H9 (cell line): ENCODE measurements around the gene JMJD7. TPM values are rescaled to one million over a fixed set of nuclear protein-coding genes. Genes with fewer than 3 reads are reported as not detected.

Experiments used
- DNase-seq: peaks from one replicate; pipeline ENCODE4 v3.0.0-alpha.2; 2017
- H2AFZ ChIP-seq: one replicate; pipeline ENCODE4 v1.6.1; 2013; ENCODE audit warnings: mild to moderate bottlenecking, low read length, control low read depth, moderate library complexity
- H2AK5ac ChIP-seq: 2 replicates; pipeline ENCODE4 v1.6.1; 2013; ENCODE audit warnings: low read length, control low read depth, mixed read lengths; ENCODE audit not compliant: insufficient read length
- H2BK120ac ChIP-seq: one replicate; pipeline ENCODE4 v1.6.1; 2013; ENCODE audit warnings: low read depth, mild to moderate bottlenecking, low read length, control low read depth, inconsistent platforms; ENCODE audit not compliant: poor library complexity, severe bottlenecking
- H2BK12ac ChIP-seq: 2 replicates; pipeline ENCODE4 v1.6.1; 2013; ENCODE audit warnings: low read length, control low read depth, mixed read lengths, low read depth; ENCODE audit not compliant: insufficient read length
- H2BK15ac ChIP-seq: 2 replicates; pipeline ENCODE4 v1.6.1; 2013; ENCODE audit warnings: low read depth, low read length, control low read depth
- H2BK20ac ChIP-seq: one replicate; pipeline ENCODE4 v1.6.1; 2013; ENCODE audit warnings: low read depth, mild to moderate bottlenecking, low read length, control low read depth, inconsistent platforms; ENCODE audit not compliant: poor library complexity, severe bottlenecking
- H2BK5ac ChIP-seq: 2 replicates; pipeline ENCODE4 v1.6.1; 2013; ENCODE audit warnings: low read length, control low read depth, mixed read lengths; ENCODE audit not compliant: insufficient read length
- H3K14ac ChIP-seq: 2 replicates; pipeline ENCODE4 v1.6.1; 2013; ENCODE audit warnings: low read length, control low read depth; ENCODE audit not compliant: insufficient read depth
- H3K18ac ChIP-seq: 2 replicates; pipeline ENCODE4 v1.6.1; 2013; ENCODE audit warnings: low read depth, mild to moderate bottlenecking, mixed read lengths, low read length, control low read depth; ENCODE audit not compliant: insufficient read length
- H3K23ac ChIP-seq: 2 replicates; pipeline ENCODE4 v1.6.1; 2013; ENCODE audit warnings: low read length, control low read depth, mixed read lengths, low read depth; ENCODE audit not compliant: insufficient read length
- H3K23me2 ChIP-seq: 2 replicates; pipeline ENCODE4 v1.6.1; 2013; ENCODE audit warnings: low read depth, mild to moderate bottlenecking, mixed read lengths, low read length, control low read depth; ENCODE audit not compliant: insufficient read length, poor library complexity, severe bottlenecking
- H3K27ac ChIP-seq: 2 replicates; pipeline ENCODE4 v1.5.1; 2013; ENCODE audit warnings: low read length, control low read depth, mixed read lengths, low read depth; ENCODE audit not compliant: insufficient read length
- H3K27me3 ChIP-seq: 2 replicates; pipeline ENCODE4 v1.6.1; 2013; ENCODE audit warnings: low read length, control low read depth, inconsistent platforms; ENCODE audit not compliant: insufficient read depth
- H3K4ac ChIP-seq: 2 replicates; pipeline ENCODE4 v1.6.1; 2013; ENCODE audit warnings: low read depth, mild to moderate bottlenecking, control low read depth, inconsistent platforms, low read length, moderate library complexity
- H3K4me1 ChIP-seq: 2 replicates; pipeline ENCODE4 v1.6.1; 2013; ENCODE audit warnings: low read length, control low read depth, inconsistent platforms; ENCODE audit not compliant: insufficient read depth
- H3K4me2 ChIP-seq: 2 replicates; pipeline ENCODE4 v1.6.1; 2013; ENCODE audit warnings: low read length, control low read depth, mixed read lengths; ENCODE audit not compliant: insufficient read length, insufficient read depth
- H3K56ac ChIP-seq: 2 replicates; pipeline ENCODE4 v1.6.1; 2013; ENCODE audit warnings: low read depth, mild to moderate bottlenecking, mixed read lengths, low read length, control low read depth; ENCODE audit not compliant: insufficient read length
- H3K79me1 ChIP-seq: 2 replicates; pipeline ENCODE4 v1.6.1; 2013; ENCODE audit warnings: low read depth, mild to moderate bottlenecking, moderate library complexity, low read length, control low read depth, inconsistent platforms; ENCODE audit not compliant: insufficient read depth, poor library complexity, severe bottlenecking
- H3K79me2 ChIP-seq: 2 replicates; pipeline ENCODE4 v1.6.1; 2013; ENCODE audit warnings: low read length, control low read depth, inconsistent platforms; ENCODE audit not compliant: insufficient read depth
- H3K9ac ChIP-seq: 2 replicates; pipeline ENCODE4 v1.6.1; 2013; ENCODE audit warnings: low read length, control low read depth, mixed read lengths; ENCODE audit not compliant: insufficient read length; ENCODE audit errors: extremely low read depth
- H3K9me3 ChIP-seq: one replicate; pipeline ENCODE4 v1.6.1; 2013; ENCODE audit warnings: low read depth, low read length, inconsistent platforms; ENCODE audit not compliant: control insufficient read depth
- H3T11ph ChIP-seq: one replicate; pipeline ENCODE4 v1.6.1; 2013; ENCODE audit warnings: mild to moderate bottlenecking, low read length, control low read depth, inconsistent platforms
- H4K20me1 ChIP-seq: one replicate; pipeline ENCODE4 v1.6.1; 2013; ENCODE audit not compliant: control insufficient read depth, insufficient read length, insufficient read depth
- H4K5ac ChIP-seq: 2 replicates; pipeline ENCODE4 v1.6.1; 2013; ENCODE audit warnings: low read depth, mild to moderate bottlenecking, mixed read lengths, low read length, control low read depth; ENCODE audit not compliant: insufficient read length
- H4K8ac ChIP-seq: replicated peaks from 2 replicates; pipeline ENCODE4 v1.6.1; 2013; ENCODE audit warnings: low read length, control low read depth, mixed read lengths, low read depth; ENCODE audit not compliant: insufficient read length
- H4K91ac ChIP-seq: 2 replicates; pipeline ENCODE4 v1.6.1; 2013; ENCODE audit warnings: low read depth, mild to moderate bottlenecking, moderate library complexity, mixed read lengths, low read length, control low read depth; ENCODE audit not compliant: insufficient read length
- H3K27ac Mint-ChIP-seq, 3 experiments: 2 replicates in 2 of 3; 3 replicates in 1 of 3; pipeline ENCODE4 v1.8.0; 2020 to 2021; ENCODE audit warnings: mixed read lengths in 3 of 3, mild to moderate bottlenecking in 1 of 3, moderate library complexity in 1 of 3
- H3K27me3 Mint-ChIP-seq: 2 replicates; pipeline ENCODE4 v1.8.0; 2021; ENCODE audit warnings: low read depth, mild to moderate bottlenecking, moderate library complexity, mixed read lengths
- H3K36me3 Mint-ChIP-seq, 3 experiments: 2 replicates in 2 of 3; 3 replicates in 1 of 3; pipeline ENCODE4 v1.8.0; 2020 to 2021; ENCODE audit warnings: low read depth in 3 of 3, mixed read lengths in 3 of 3; ENCODE audit not compliant: insufficient read depth in 1 of 3
- H3K4me1 Mint-ChIP-seq, 2 experiments: 2 replicates each; pipeline ENCODE4 v1.8.0; 2020; ENCODE audit warnings: mixed read lengths in 2 of 2
- H3K4me3 Mint-ChIP-seq, 2 experiments: 2 replicates in 1 of 2; 3 replicates in 1 of 2; pipeline ENCODE4 v1.8.0; 2020 to 2021; ENCODE audit warnings: mild to moderate bottlenecking in 2 of 2, mixed read lengths in 2 of 2, moderate library complexity in 1 of 2
- H3K9me3 Mint-ChIP-seq, 2 experiments: 2 replicates in 1 of 2; 3 replicates in 1 of 2; pipeline ENCODE4 v1.8.0; 2020; ENCODE audit warnings: mild to moderate bottlenecking in 2 of 2, mixed read lengths in 2 of 2, moderate library complexity in 1 of 2
- WGBS: extraction: QIAGEN DNeasy Blood & Tissue Kit; methylation state at CpG from one replicate; pipeline ENCODE4 v1.1.7; 2013; ENCODE audit warnings: missing lambda C conversion rate, low lambda C conversion rate, mixed read lengths; ENCODE audit not compliant: insufficient read length; ENCODE audit errors: extremely low coverage; 5-methylcytosine and 5-hydroxymethylcytosine counted together
- total RNA-seq: library from RNA; stranded (reverse); gene quantifications from 2 replicates; pipeline ENCODE4 v1.2.1, GENCODE V29; 2021
- TF ChIP-seq, protein P1 (sequence below): fragments of 200-600 bp; sonication (generic); conservative IDR thresholded peaks from 3 replicates; pipeline ENCODE4 v1.8.0; 2021; ENCODE audit warnings: antibody characterized with exemption, mild to moderate bottlenecking

Gene JMJD7
- total RNA-seq, 1 experiment from 2014 or later, result 13.3 TPM

DNA sequence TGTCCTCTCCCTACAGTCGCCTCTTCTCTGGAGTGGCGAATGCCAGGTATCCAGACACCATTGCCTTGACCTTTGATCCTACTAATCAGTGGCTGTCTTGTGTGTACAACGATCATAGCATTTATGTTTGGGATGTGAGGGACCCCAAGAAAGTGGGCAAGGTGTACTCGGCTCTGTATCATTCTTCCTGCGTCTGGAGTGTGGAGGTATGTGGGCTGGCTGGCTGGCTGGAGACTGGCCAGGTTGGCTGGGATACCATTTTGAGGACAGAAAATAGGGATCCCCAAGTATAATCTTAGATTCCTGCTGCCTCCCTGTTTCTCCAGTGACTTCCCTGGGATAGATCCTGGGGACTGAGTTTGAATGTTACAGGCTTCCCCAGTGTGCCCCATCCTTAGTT lies 13.4 kb upstream of the JMJD7 start:
- Histone ChIP-seq H3K4ac (no peak overlapping the region), H3K18ac (no peak overlapping the region), H4K91ac (no peak overlapping the region), H3K4me1 (no peaks in the 10 kb centered on the region), H2BK5ac (no peak overlapping the region), H2BK15ac (no peak overlapping the region), H2BK120ac (no peak overlapping the region), H4K20me1 (no peaks in the 10 kb centered on the region), H3K79me2 (no peaks in the 10 kb centered on the region), H4K8ac (no peak overlapping the region), H4K5ac (no peak overlapping the region), H2BK20ac (no peak overlapping the region), H3K14ac (no peak overlapping the region), H3T11ph (no peak overlapping the region), H3K9ac (no peak overlapping the region), H3K23ac (no peak overlapping the region), H3K23me2 (no peaks in the 10 kb centered on the region), H3K4me2 (no peak overlapping the region), H3K27me3 (no peaks in the 10 kb centered on the region), H2AK5ac (no peak overlapping the region), H2BK12ac (no peak overlapping the region), H3K79me1 (no peaks in the 10 kb centered on the region), H2AFZ (no peak overlapping the region), H3K9me3 (no peaks in the 10 kb centered on the region), H3K56ac (no peak overlapping the region), H3K27ac (no peak overlapping the region)
- H3K9me3 Mint-ChIP-seq, result no peaks in the 10 kb centered on the region
- TF ChIP-seq, protein P1, sequence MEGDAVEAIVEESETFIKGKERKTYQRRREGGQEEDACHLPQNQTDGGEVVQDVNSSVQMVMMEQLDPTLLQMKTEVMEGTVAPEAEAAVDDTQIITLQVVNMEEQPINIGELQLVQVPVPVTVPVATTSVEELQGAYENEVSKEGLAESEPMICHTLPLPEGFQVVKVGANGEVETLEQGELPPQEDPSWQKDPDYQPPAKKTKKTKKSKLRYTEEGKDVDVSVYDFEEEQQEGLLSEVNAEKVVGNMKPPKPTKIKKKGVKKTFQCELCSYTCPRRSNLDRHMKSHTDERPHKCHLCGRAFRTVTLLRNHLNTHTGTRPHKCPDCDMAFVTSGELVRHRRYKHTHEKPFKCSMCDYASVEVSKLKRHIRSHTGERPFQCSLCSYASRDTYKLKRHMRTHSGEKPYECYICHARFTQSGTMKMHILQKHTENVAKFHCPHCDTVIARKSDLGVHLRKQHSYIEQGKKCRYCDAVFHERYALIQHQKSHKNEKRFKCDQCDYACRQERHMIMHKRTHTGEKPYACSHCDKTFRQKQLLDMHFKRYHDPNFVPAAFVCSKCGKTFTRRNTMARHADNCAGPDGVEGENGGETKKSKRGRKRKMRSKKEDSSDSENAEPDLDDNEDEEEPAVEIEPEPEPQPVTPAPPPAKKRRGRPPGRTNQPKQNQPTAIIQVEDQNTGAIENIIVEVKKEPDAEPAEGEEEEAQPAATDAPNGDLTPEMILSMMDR, result no peak
- H3K27ac Mint-ChIP-seq, result no peak overlapping the region
- H3K4me1 Mint-ChIP-seq, result peaks cover 0 to 5% of the 10 kb centered on the region in 2 experiments; a peak in 2 of 4 replicates
- DNase-seq, result no peak
- H3K36me3 Mint-ChIP-seq, result peaks cover 3 to 12% (median 3%) of the 10 kb centered on the region in 3 experiments; a peak in 5 of 7 replicates
- no peak overlapping the region for H3K4me3 Mint-ChIP-seq
- H3K27me3 Mint-ChIP-seq, result no peaks in the 10 kb centered on the region
- no CpG with 5 or more reads among the region's 5 CpGs for WGBS
